Stimulated activated CD8-positive, alpha-beta memory T cell treated with anti-CD3 and anti-CD28 coated beads, Interleukin-4, amount 100 ng/mL, for 48 hours (primary cell): Measurements from ENCODE around the gene IQSEC1.
A peak's percentile ranks its signal among the peaks of the same experiment; 100 is the strongest.

Experiments
- DNase-seq: peaks from one replicate; pipeline ENCODE4 v3.0.0-alpha.2; 2020

Gene IQSEC1

DNA sequence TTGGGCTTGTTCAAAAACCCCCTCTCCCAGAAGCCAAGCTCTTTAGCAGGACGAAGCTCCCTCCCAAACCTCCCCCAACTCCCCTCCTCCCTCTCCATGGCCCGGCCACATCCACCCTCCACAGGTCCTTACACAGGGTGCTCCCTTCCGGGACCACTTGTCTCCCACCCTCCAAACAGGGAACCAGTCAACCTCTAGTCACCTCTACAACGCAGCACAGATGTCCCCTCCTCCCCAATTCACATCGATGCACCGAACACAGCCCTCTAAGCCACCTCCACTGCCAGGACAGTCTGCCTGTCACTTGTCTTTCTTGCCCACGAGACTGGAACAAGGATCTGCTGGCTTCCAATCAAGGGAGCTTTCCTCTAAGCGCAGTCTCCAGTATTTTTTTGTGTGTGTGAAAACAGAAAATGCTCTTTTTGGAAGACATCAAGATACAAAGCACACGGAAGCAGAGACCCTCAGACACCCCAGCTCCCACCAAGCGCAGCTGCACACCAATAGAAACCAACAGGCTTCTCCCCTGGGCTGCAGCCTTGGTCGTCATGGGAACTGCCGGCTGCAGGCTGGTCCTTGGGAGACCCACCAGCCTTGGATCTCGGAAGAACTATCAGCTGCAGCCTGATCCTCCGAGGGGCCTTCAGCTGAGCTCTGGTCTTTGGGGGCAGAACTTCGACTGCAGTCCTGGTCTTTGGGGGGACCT, 26.5 kb downstream of the IQSEC1 start:
- DNase-seq: no peak

DNA sequence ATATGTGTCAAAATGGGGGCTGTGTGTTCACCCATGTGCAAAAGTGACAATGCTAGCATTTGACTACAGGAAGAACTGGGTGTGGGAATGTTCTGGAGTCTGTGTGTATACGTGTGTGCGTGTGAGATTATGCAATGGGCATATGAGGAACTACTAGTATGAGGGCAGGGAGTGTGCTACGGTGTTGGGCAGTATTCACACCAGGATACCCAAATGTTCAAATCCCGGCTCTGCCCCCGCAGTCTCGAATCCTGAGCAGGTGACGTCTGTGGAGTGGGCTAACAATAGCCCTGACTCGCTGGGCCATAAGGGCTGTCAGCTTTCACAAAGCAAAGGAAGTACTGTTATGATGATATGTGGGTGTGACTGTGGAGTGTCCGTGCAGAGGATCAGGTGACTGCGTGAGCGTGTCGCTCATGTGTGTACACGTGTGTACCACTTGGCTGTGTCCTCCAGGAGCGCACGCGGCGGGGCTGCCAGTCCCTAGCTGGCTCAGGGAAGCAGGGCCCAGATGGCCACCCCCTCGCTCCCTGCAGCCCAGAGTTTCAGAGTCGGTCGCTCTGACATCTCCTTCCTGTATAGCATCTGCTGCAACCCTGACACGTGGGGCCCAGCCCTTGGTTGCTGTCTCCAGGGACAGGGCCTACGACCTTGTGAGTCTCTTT, 27.2 kb downstream of the IQSEC1 start:
- DNase-seq: no peak

DNA sequence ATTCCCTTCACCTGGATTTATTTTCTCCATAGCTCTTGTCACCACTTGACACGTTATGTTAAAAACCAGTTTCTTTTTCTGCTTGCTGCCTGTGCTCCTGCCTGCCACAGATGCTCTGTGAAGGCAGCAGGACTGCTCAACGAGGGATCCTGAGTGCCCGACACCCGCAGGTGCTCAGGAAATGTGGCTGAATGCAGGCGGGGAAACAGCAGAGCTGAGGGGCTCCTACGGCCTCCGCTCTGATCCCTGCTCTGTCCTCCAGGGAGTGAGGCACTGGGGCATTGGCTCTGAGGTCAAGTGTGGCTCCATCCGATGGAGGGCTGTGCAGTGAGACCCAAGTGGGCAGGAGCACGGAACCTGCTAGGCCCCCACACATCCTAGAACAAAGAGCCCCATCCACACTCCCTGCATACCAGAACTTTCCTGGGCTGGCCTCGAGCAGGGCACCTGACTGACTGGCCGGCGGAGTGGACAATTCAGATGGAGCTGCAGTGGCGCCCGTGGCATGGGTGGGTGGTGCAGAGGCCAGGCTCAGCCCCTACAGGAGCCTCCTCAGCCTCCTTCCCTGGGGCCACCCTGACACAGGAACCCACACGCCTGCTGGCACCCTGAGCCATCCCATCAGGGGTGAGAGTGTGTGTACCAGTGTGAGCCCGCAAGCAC, 27.9 kb downstream of the IQSEC1 start:
- DNase-seq: no peak

DNA sequence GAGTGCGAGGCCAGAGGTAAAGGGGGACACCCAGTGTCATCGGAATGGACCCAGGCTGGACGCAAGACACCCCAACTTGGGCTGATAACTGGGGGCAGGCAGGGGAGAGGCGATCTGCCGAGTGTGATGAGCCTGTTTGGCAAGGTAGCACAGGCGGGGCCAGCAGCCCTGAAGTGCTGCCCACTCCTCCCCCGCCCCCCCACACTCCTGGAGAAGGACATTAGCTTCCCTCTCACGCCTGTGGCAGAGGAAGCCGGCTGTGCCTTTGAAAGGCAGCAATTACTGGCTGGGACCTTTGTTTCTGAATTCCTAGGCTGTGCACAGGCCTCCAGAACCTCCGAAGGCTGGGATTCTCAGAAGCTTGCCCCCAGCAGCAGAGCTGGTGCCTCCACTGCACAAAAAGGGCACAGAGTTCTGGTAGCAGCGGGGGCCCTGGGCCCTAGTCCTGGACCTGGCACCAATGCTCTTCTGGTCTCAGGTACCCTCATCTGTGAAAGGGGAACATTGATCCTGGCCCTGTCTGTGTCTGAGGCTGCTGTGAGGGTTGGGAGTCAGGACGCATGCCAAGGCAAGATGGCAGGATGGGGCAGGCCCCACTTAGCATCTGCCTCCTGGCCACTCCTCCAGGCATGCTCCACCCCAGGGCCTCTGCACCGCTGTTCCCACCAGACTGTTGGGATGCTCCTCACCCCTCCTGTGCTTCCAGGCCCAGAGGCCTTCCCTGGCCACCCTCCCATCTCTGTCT, 28.6 kb downstream of the IQSEC1 start:
- no peak for DNase-seq

DNA sequence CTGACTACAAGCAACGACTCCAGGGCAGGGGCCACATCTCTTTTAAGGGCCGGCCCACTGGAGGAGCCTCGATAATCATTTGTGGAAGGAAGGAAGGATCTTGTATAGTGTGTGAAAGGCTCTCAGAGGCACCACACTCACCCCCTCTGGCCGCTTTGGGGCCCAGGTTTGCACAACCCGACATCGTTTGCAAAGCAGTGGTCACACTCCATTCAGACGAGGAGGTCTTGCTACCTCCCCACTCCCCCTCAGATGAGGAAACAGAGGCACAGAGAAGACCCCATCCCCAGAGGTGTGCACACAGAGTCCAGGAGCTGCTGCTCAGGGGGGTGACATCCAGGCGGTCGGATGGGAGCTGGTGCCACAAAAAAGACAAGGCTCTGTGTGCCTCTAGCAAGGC, 29.6 kb downstream of the IQSEC1 start:
- DNase-seq: no peak

DNA sequence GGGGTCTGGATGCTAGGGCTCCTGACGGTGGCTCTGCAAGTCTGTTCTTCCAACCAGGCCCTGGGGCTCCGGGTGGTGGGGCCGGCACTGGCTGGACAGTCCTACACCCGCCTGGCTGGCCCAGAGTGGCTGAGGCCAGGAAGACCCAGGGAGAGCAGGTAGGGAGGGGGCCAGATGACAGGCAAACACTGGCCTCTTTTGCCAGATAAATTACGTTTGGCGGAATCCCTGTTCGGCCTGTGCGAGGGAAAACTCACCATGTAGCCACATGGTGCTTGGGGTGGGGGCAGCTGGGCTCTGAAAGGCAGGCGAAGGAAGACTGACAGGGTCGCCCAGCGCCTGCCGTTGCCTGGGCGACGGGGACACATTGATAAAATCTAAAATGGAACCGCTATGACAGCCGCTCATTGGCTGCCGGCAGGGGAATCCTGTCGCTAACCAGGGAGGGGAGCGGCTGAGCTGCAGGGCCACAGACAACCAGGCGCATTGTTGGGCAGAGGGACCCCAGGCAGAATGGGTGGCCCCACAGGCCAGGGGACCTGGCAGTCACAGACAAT, 30.4 kb downstream of the IQSEC1 start:
- DNase-seq: no peak

DNA sequence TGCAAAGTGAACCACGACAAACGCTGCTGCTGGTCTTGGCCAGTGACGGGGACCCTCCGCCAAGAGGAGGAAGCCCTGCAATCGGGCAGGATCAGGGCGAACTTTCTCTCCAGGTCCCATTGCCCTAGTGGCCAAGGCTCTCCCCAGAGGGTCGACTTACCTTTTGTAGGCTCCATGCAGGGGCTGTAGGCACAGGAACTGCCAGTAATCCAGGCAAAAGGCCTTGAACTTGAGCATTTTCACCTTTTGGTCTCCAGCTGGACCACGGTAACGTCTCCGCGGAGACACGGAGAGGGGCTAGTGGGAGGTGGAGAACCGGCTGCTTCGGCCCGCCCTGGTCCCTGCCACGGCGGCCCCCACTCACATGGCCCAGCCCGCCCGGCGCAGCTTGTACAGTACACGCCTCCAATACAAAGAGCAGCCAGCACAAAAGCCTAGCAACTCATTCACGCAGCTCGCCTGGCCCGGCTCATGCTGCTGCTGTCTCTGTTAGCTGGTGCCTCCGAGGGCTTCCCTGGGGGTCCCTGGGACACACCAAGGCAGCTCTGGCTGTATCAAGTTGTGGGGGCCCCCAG, 31.0 kb downstream of the IQSEC1 start:
- no peak for DNase-seq

DNA sequence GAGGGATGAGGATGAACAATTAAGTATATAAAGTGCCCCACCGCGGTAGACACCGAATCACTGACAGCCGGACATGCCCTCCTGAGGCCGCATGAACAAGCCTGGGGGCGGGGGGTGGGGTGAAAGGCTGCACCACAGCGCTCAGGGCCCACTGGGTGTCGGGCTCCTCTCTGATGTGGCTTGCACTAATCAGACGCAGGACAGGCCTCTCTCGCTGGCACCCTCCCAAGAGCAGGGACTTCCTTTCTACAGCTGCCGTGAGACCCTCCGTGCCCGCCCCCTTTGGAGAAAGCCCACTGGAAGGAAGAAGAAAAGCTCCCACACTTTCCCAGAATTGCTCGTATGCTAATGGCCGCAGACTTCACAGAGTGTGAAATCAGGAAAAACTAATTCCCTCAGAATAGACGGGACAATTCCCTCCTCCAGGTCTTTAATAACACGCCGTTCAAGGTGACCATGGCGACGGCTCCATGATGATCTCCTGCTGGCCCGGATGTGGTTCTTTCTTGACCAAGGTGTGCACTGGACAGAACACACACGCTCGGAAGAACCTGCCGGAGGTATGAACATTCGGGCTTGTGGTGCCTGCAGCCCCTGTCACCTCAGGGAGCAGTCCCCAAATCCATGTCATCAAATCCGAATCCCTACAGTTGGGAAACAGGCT, 32.0 kb downstream of the IQSEC1 start:
- DNase-seq: no peak

DNA sequence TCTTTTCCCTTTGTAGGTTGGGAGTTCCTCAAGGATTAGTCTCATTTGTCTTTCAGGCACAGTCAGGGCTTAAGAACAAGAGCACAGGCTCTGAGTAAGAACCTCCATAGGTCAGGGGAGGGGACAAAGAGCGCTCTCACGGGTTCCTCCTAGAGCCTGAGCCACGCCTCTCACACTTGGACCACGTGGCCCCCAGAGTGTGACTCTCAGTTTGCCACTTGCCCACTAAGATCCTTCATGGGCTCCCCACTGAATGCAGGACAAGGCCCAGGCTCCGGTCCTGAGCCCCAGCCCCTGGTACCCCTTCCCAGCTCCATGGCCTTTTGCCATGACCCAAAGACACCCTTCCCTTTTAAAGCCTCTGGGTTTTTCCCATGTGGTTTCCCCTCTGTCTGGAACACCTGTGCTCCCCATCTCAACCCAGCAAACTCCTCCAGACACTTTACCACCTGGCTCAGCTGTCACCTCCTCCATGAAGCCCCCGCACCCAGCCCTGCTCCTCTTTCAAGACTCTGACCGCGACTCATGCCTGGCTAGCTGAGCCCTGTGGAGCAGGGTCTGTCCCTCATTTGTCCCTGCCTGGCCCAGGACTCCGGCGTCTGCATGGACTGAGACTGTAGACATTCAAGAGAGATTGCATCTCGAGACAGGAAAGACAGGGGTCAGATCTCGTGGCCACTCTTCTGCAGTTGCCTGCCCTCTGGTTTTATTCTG, 32.7 kb downstream of the IQSEC1 start:
- DNase-seq: peak; percentile 68

DNA sequence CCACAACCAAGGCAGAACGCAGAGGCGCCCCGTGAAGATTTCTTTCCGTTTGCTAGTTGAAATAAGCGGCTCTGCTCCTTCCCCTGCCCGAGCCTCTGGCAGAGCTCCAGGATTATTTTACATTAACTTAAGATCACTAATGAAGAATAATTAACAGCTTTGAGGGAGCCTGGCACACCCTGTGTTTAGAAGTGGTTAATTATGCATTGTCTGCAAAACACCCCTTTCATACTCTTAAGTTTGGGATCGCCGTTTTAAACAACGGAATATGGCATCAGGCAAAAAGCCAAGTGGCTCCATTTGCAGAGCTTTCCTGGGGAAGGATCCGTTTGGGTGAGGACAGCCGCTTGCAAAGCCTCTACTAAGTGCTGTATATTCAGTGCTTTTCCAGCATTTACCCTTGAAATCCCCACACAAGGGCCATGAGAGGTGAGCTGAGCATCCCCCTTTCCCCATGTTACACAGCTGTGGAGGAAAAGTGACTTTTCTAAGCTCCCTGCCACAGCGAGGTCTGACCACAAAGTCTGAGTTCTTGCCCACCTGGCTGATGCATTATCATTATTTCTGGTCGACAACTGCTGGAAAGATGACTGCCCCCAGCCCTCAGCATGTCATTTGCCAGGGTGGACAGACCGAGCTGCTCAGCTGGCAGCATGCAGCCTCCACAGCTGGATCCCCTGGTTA, 33.9 kb downstream of the IQSEC1 start:
- DNase-seq: no peak

DNA sequence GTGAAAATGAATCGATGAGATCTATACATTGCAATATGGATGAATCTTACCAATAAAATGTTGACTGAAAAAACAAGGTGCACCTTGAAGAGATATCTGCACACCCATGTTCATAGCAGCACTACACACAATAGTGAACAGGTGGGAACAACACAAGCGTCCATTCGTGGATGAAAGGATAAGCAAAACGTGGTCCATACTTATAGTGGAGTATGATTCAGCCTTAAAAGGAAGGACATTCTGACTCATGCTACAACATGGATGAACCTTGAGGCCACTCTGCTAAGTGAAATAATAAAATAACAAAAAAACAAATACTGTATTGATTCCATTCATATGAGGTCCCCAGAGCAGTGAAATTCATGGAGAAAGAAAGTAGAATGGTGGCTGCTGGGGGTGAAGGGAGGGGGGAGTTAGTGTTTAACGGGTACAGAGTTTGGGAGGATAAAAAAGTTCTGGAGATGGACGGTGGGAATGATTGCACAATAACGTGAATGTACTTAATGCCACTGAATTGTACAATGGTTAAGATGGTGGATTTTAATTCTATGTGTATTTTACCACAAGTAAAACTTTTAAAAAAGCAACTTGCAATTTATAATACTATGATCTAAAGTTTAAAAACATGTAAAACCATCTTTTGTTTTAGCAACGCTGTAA, 35.6 kb downstream of the IQSEC1 start:
- DNase-seq: no peak

DNA sequence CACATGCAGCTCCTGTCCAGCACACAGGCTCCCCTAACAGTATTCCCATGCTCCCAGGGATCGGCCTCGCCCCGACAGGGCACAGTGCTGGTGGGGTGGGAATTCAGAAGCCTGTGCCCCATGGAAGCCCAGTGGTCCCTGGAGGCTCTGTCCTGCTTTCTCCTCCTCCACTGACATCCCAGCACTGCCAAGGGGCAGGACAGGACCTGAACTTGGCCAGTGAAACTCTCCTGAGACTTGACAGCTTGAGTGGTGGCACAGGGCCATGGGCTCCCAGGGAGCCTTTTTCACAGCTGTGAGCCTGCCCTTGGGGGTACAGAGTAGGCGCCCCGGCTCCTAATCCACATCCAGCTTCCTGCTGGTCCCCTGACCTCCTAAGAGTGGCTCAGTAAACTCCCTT, 38.4 kb downstream of the IQSEC1 start:
- DNase-seq: no peak

DNA sequence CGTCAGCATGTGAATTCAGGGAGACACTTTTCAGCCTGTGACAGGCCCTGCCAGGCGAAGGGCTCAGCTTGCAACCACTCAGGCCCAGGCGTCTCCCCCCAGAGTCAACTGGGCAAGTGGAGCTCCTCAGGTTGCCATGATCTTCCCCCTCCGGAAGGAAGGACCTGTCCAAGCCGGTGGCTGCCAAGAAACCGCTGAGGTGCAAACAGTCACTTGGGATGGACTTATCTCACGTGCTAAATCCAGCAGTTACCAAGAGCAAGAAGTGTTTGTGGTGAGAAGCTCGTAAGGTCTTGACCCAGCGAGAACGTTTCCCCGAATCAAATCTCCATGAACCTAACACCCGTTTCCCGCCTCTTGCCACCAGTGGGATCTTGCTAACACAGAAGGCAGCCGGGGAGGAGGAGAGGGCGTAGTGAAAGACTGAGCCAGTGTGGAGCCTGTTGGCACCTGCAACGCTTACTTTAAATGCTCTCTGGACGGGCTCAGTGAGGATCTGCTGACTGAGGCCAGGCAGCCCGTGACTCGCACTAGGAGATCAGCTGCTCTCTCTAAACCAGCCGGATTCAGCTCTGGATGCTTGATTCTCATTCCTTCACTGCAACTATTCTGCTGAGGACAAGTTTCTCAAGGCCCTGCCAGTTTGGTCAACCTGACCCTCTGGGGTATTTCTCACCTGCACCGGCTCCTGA, 39.0 kb downstream of the IQSEC1 start:
- no peak for DNase-seq

DNA sequence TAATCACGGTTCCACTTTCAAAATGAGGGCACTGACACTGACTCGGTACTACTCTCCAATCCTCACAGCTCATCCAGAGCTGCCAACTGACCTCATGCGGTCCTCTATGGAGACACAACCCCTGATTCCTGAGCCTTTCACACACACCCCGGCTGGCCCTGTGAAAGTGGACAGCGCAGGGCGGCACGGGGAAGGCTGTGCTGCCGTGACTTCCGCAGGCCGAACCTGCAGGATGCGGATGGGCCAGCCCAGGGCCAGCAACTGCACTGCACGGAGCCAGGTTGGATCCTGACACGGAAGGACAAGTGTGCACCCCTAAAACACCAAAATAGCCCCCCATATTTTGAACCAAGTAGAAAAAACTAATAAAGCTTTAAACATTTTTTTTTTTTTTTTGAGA, 41.0 kb downstream of the IQSEC1 start:
- DNase-seq: no peak

DNA sequence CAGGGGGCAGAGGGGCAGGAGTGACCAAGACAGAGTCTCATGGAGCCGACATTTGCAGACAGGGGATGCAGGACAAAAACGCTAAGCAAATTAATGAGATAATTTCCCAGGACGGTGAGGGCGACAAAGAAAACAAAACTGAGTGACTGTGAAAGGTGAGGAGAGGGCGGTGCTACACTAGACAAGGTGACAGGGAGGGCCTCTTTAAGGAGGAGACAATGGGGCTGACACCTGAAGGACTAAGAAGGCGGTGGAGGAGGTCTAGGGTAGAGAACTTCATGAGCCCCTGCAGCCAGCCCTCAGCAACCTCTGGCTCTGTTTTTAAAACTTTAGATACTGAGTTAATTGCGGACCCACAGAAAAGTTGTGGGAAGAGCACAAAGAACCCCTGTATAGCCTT, 41.6 kb downstream of the IQSEC1 start:
- no peak for DNase-seq

DNA sequence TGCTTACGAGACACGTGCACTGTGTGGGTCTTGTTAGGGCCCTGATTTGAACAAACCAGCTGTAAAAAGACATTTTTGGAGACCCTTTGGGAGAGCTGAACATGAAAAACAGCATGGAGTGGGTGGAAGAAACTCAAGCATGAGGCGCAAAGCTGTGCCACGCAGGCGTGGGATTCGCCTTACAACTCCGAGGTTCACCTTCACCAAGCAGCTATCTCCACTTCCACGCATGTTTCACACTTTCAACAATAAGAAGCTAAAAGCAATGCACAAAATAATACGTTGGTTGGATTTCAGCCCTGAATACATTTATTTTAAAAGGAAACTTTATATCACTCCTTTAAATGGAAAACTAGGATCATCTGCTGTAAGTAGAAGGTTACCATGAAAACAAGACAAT, 42.5 kb downstream of the IQSEC1 start:
- no peak for DNase-seq

DNA sequence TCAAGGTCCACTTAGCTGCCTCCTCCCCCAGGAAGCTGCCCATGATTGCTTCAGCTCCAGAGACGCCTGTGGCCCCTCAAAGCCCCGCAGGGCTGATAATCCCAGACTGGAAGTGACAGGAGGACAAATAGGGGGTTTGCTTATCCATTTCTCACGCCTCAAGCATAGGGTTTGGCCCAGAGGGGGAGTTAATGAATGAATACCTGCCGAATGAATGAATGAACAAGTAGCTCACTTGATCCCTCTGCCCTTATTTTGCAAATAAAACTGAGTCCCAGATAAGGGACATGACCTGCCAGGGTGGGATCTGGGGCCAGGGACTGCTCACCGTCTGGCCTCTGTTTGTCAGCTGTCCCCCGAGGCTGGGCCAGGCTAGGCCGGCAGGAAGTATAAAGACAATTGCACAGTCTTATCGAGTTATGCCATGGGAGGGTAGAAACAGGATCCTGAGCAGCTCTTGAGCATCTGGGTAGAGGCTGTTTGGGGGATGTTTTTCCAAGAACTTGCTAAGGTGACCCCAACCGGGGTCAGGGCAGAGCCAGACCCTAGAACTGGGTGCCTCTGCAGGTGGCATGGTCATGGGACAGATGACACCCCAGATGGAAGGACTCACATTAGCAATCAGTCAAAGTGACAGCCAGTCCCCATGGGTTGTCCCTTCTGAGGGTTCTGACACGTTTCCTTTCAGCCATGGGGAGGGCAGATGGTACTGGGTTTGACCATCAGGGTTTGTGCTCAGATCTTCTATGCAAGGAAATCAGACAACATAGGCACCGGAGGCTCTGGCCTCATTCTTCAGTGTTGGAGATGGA, 45.0 kb downstream of the IQSEC1 start:
- no peak for DNase-seq

DNA sequence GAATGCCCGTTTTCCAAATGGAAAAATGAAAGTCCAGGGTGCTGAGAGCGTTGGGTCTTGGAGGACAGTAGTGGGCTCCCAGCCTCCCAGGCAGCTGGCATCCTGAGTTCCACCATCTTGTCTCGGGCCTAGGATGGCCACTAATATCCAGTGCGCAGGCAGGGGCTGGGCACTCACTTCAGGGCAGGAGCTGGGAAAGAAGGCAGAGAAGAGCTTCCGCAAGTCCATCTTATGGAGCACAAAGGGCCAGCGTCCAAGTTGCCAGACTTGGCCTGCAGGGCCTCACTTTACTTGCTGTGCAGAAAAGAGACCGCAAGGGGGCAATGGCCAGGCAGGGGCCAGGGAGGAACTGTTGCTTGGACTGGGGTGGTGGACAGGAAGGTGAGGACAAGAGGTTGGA, 46.1 kb downstream of the IQSEC1 start:
- no peak for DNase-seq

DNA sequence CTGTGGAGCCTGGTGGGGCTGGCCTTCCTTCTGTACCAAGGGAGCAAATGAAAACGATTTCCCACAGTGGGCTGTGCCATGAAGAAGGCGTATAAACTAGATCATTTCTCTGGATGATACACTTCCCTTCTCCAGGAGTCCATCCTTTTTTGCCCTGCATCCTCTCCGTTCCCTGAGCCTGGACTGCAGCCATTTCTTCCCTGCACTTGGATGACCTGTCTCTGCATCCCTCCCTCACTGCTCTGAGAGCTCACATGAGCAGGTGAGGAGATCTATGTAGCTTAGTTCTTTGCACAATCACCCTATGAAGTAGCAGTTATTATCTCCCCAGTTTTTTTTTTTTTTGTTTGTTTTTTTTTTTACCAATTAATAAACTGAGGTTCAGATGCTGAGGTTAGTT, 46.7 kb downstream of the IQSEC1 start:
- no peak for DNase-seq
